HepG2 (cell line): ENCODE results near the gene ABHD6. TPM values are rescaled to one million over a fixed set of nuclear protein-coding genes. Genes with fewer than 3 reads are reported as not detected.

Source experiments
- BRCA1 ChIP-seq: sonication (generic); formaldehyde crosslinking; IDR thresholded peaks from 2 replicates; pipeline ENCODE4 v1.4.0; 2020; ENCODE audit warnings: missing genetic modification reagents
- CAMTA2 ChIP-seq: sonication (generic); formaldehyde crosslinking; IDR thresholded peaks from 2 replicates; pipeline ENCODE4 v1.4.0; 2020; ENCODE audit warnings: mild to moderate bottlenecking, missing genetic modification reagents, borderline replicate concordance
- CBX2 ChIP-seq, 2 experiments: fragments of 200-600 bp in 1 of 2; sonication (generic); formaldehyde crosslinking in 1 of 2; IDR thresholded peaks; 2 replicates each; pipeline versions ENCODE4 v1.7.0 to v1.8.1; 2018 to 2022; ENCODE audit warnings: low read depth in 2 of 2, low read length in 1 of 2, mild to moderate bottlenecking in 1 of 2, missing genetic modification reagents in 1 of 2
- CCDC6 ChIP-seq: sonication (generic); formaldehyde crosslinking; IDR thresholded peaks from 2 replicates; pipeline ENCODE4 v1.8.1; 2022; ENCODE audit warnings: mild to moderate bottlenecking, missing genetic modification reagents, moderate library complexity
- CEBPG ChIP-seq: IDR thresholded peaks from 2 replicates; pipeline ENCODE4 v1.6.1; 2016
- CTCF ChIP-seq: sonication (generic); formaldehyde crosslinking; IDR thresholded peaks from 2 replicates; pipeline ENCODE4 v1.5.0; 2020; ENCODE audit warnings: mild to moderate bottlenecking, missing genetic modification reagents, moderate library complexity
- E2F1 ChIP-seq: sonication (generic); formaldehyde crosslinking; IDR thresholded peaks from 2 replicates; pipeline ENCODE4 v1.5.0; 2020; ENCODE audit warnings: missing genetic modification reagents
- FOXJ3 ChIP-seq: sonication (generic); formaldehyde crosslinking; IDR thresholded peaks from 2 replicates; pipeline ENCODE4 v1.4.0; 2020; ENCODE audit warnings: missing genetic modification reagents, mild to moderate bottlenecking, borderline replicate concordance
- GTF3A ChIP-seq: sonication (generic); formaldehyde crosslinking; conservative IDR thresholded peaks from 2 replicates; pipeline ENCODE4 v1.4.0; 2020; ENCODE audit warnings: mild to moderate bottlenecking, missing genetic modification reagents
- HOXA3 ChIP-seq: sonication (generic); formaldehyde crosslinking; IDR thresholded peaks from 2 replicates; pipeline ENCODE4 v1.5.0; 2020; ENCODE audit warnings: missing genetic modification reagents
- IRF1 ChIP-seq: sonication (generic); formaldehyde crosslinking; IDR thresholded peaks from 2 replicates; pipeline ENCODE4 v1.4.0; 2020; ENCODE audit warnings: low read depth, mild to moderate bottlenecking, missing genetic modification reagents
- MIXL1 ChIP-seq: IDR thresholded peaks from 2 replicates; pipeline ENCODE4 v1.6.1; 2016
- PAXIP1 ChIP-seq: sonication (generic); formaldehyde crosslinking; conservative IDR thresholded peaks from 2 replicates; pipeline ENCODE4 v1.4.0; 2020; ENCODE audit warnings: mild to moderate bottlenecking, missing genetic modification reagents, moderate library complexity
- POLR2A ChIP-seq, 2 experiments: IDR thresholded peaks; 2 replicates each; pipeline ENCODE4 v1.6.1; 2011; ENCODE audit warnings: low read depth in 2 of 2, low read length in 2 of 2, mild to moderate bottlenecking in 1 of 2, moderate library complexity in 1 of 2; ENCODE audit not compliant: insufficient read depth in 1 of 2
- RBM39 ChIP-seq: fragments of 200-400 bp; formaldehyde crosslinking; IDR thresholded peaks from one replicate; pipeline ENCODE4 v1.6.1; 2018; ENCODE audit warnings: antibody characterized with exemption, mild to moderate bottlenecking, low read depth, low read length; ENCODE audit not compliant: poor library complexity, severe bottlenecking
- RFX5 ChIP-seq: IDR thresholded peaks from 2 replicates; pipeline ENCODE4 v1.6.1; 2011; ENCODE audit warnings: low read depth, low read length, improper control_type of control experiment
- SMAD1 ChIP-seq: sonication (generic); formaldehyde crosslinking; IDR thresholded peaks from 2 replicates; pipeline ENCODE4 v1.4.0; 2020; ENCODE audit warnings: missing genetic modification reagents, low read depth, mild to moderate bottlenecking, borderline replicate concordance
- XRCC5 ChIP-seq: fragments of 200-400 bp; formaldehyde crosslinking; optimal IDR thresholded peaks from 2 replicates; pipeline ENCODE3; 2017; ENCODE audit warnings: mild to moderate bottlenecking, low read length
- ZBTB25 ChIP-seq: IDR thresholded peaks from 2 replicates; pipeline ENCODE4 v1.6.1; 2018; ENCODE audit warnings: missing genetic modification reagents
- ZNF263 ChIP-seq: sonication (generic); formaldehyde crosslinking; IDR thresholded peaks from 2 replicates; pipeline ENCODE4 v1.4.0; 2020; ENCODE audit warnings: missing genetic modification reagents
- ZNF746 ChIP-seq: sonication (generic); formaldehyde crosslinking; IDR thresholded peaks from 2 replicates; pipeline ENCODE4 v1.8.0; 2022; ENCODE audit warnings: mild to moderate bottlenecking, missing genetic modification reagents
- ZNF768 ChIP-seq: sonication (generic); formaldehyde crosslinking; IDR thresholded peaks from 2 replicates; pipeline ENCODE4 v1.4.0; 2020; ENCODE audit warnings: missing genetic modification reagents
- polyA plus RNA-seq, 8 experiments: library from polyadenylated mRNA; depleted of rRNA in 3 of 8; stranded (reverse) in 7 of 8; unstranded in 1 of 8; fragments of >200 nt; fragmentation: Illumina TruSeq in 4 of 8; extraction: Trizol in 4 of 8; gene quantifications; 2 replicates each; pipeline versions ENCODE4 v1.2.1 to v1.2.3, GENCODE V29; 2011 to 2016; ENCODE audit warnings: low read depth in 4 of 8, missing spikeins in 1 of 8, mixed read lengths in 1 of 8; ENCODE audit not compliant: insufficient read depth in 1 of 8
- total RNA-seq, 5 experiments: library from RNA; depleted of rRNA; stranded (reverse); fragments of >200 nt; fragmentation: Illumina TruSeq; extraction: Trizol; gene quantifications; 2 replicates each; pipeline ENCODE4 v1.2.3, GENCODE V29; 2016; ENCODE audit warnings: low read depth in 1 of 5

ABHD6 gene
- total and polyA plus RNA-seq, 2 of the 13 experiments (the other 11 are each of a cell fraction or from before 2014, with no cell fraction given) = 9.0 to 17.2 TPM

DNA sequence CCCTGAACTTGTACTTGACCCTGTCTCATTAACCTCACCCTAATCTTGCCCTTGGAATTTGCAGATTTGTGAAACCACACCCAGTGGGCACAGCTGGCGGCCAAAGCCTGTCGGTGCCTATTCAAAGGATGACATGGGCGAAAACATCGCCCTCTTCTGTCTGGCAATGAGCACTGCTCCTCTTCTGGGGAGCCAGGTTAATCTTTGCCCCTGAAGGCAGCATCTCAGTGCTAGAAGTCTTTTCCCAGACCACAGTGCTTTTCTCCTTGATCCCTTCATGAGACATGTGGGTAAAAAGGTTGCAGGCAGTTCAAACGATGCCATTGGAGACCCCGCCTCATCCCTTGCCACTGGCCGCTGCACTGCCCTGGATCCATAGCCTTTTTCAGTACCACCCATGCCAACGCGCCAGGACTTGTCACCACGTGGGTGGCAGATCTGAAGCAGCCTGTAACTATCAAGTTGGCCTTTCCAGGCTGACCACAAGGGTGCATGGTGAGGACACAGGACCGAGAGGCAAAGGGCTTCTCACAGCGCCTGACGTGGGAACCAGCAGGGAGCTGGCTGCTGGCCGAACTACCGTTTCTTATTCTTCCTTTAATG is 20.3 kb upstream of the ABHD6 start (continued):
- TF ChIP-seq PAXIP1 (CRISPR knock-in tag) (peak; percentile 63), CAMTA2 (CRISPR knock-in tag) (no peak), CTCF (CRISPR knock-in tag) (peak; percentile 75), ZNF263 (peak; percentile 60), ZNF746 (CRISPR knock-in tag) (no peak), BRCA1 (CRISPR knock-in tag) (0 out of 2 replicates have a peak, but pooled peaks have one; percentile 50), GTF3A (CRISPR knock-in tag) (no peak), CBX2 (IDR thresholded peaks at IDR 0.05; ENCODE audit: low read depth, low read length) (no peak), CBX2 (CRISPR knock-in tag; IDR thresholded peaks at IDR 0.05; ENCODE audit: low read depth) (no peak), IRF1 (CRISPR knock-in tag) (no peak), RBM39 (no peak), POLR2A (IDR thresholded peaks at IDR 0.05; ENCODE audit: insufficient read depth in 1 of 2, low read depth in 2 of 2, low read length in 2 of 2) (no peak), ZBTB25 (CRISPR knock-in tag) (peak; percentile 58; the same call in 1 of the 2 replicates), RFX5 (no peak), FOXJ3 (CRISPR knock-in tag) (no peak; the same call in 1 of the 2 replicates), CEBPG (CRISPR knock-in tag) (0 out of 2 replicates have a peak, but pooled peaks have one; percentile 6), SMAD1 (CRISPR knock-in tag) (no peak; the same call in 1 of the 2 replicates), XRCC5 (peak; percentile 74), E2F1 (CRISPR knock-in tag) (no peak), ZNF768 (CRISPR knock-in tag) (peak; percentile 33; the same call in 1 of the 2 replicates), CCDC6 (CRISPR knock-in tag) (no peak), MIXL1 (peak; percentile 68; the same call in 1 of the 2 replicates), HOXA3 (CRISPR knock-in tag) (peak; percentile 61; the same call in 1 of the 2 replicates)
